ENCODE results near the gene DOCK1. TPM values are rescaled to one million over a fixed set of nuclear protein-coding genes. Genes with fewer than 3 reads are reported as not detected.

DOCK1 gene
- total RNA-seq, 1 donor from 2014 or later = 16.8 TPM

DNA sequence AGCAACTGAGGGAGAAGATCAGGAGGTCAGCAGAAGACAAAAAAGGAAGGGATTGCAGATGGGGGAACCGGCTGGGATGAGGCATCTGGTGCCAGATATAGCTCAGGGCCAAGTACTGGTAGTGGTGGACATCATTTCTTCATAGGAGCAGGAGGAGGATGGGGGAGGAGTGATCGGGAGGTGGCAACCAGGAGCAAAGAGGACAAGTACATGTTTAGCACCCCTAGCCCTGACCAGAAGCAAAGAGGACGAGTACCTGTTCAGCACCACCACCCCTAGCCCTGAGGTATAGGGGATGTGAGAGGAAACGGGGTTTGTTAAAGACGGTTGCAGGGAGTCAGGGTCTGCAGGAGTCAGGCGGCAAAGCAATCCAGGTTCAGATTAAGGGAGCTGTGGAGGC lies 559.3 kb downstream of the DOCK1 start:
- Histone ChIP-seq H3K36me3 (no peaks in the 10 kb centered on the region), H3K4me1 (peaks cover 3% of the 10 kb centered on the region), H3K9me3 (replicated peaks) (peaks cover 9% of the 10 kb centered on the region), H3K27ac (replicated peaks) (no peak overlapping the region), H3K27me3 (ENCODE audit: low read depth) (peaks cover 14% of the 10 kb centered on the region), H3K4me3 (no peak overlapping the region)
- TF ChIP-seq, protein P1, sequence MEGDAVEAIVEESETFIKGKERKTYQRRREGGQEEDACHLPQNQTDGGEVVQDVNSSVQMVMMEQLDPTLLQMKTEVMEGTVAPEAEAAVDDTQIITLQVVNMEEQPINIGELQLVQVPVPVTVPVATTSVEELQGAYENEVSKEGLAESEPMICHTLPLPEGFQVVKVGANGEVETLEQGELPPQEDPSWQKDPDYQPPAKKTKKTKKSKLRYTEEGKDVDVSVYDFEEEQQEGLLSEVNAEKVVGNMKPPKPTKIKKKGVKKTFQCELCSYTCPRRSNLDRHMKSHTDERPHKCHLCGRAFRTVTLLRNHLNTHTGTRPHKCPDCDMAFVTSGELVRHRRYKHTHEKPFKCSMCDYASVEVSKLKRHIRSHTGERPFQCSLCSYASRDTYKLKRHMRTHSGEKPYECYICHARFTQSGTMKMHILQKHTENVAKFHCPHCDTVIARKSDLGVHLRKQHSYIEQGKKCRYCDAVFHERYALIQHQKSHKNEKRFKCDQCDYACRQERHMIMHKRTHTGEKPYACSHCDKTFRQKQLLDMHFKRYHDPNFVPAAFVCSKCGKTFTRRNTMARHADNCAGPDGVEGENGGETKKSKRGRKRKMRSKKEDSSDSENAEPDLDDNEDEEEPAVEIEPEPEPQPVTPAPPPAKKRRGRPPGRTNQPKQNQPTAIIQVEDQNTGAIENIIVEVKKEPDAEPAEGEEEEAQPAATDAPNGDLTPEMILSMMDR (IDR thresholded peaks at IDR 0.05; ENCODE audit: borderline replicate concordance) = no peak
- intact Hi-C loops (cut with micrococcal nuclease) = no loop called here
- no peak for DNase-seq

DNA sequence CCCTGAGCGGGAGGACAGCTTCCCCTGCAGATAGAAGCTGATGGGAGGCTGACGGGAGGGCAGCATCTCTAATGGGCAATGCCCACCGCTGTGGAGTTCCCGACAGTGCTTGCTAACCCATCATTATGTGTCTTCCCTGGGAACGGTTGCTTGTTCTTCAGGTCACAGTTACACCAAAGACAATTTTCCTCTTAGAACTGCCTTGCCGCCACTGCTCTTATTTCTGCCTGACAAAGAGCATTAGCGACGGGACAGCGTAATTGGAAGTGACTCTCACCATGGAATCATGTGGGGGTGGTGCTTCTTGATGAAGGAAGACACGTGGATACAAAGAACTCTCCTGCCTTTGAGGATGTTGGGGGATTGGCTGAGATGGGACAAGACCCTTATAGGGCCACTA lies 562.6 kb downstream of the DOCK1 start:
- intact Hi-C loops (cut with micrococcal nuclease) = no loop called here
- H3K36me3 ChIP-seq = no peaks in the 10 kb centered on the region
- H3K27ac ChIP-seq (replicated peaks) = no peak overlapping the region
- H3K27me3 ChIP-seq (ENCODE audit: low read depth) = peaks cover 21% of the 10 kb centered on the region
- no peak overlapping the region for H3K4me3 ChIP-seq
- no peak for DNase-seq
- no peaks in the 10 kb centered on the region for H3K9me3 ChIP-seq (replicated peaks)
- TF ChIP-seq, protein P1 (IDR thresholded peaks at IDR 0.05; ENCODE audit: borderline replicate concordance) = no peak
- H3K4me1 ChIP-seq = peaks cover 3% of the 10 kb centered on the region

DNA sequence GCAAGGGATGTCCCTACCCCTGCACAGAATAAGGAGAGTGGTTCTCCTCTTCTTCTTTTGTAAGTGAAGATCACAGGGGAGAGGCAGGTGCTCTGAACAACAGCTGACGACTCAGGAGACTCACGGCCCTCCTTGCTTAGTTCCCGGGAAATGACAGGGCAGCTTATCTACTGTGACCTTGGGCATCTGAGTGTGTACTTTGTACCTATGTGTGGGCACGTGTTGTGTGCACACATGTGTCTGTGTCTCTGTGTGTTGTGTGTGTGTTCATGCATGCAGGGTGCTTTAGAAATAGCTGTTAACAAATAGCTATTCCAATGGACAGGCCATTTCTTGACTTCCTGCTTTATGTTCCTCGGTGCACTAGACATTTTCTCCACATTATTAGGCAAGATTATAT lies 563.4 kb downstream of the DOCK1 start:
- H3K27me3 ChIP-seq (ENCODE audit: low read depth) = peaks cover 17% of the 10 kb centered on the region
- no peaks in the 10 kb centered on the region for H3K9me3 ChIP-seq (replicated peaks)
- TF ChIP-seq, protein P1 (IDR thresholded peaks at IDR 0.05; ENCODE audit: borderline replicate concordance) = no peak
- no peak for DNase-seq
- H3K36me3 ChIP-seq = no peaks in the 10 kb centered on the region
- no peaks in the 10 kb centered on the region for H3K4me1 ChIP-seq
- intact Hi-C loops (cut with micrococcal nuclease) = no loop called here
- no peak overlapping the region for H3K4me3 ChIP-seq
- H3K27ac ChIP-seq (replicated peaks) = no peak overlapping the region

DNA sequence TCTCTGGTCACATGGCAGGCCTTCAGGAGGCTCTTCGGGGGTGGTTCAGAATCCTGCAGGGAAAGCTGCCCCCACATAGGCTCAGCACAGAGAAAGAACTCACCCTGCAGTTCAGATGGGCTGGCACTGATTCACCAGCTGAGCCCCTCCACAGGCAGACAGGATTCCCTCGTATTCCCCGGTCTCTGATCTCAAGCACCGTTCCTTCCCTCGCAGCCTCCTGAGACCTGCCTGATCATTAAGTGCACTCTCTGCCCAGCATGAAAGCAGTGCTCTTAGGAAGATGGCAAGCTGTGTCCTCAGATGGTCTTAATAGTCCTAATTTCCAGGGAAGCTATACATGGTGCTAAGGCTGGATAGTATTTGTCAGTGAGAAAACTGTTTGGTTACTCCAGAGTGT lies 565.7 kb downstream of the DOCK1 start:
- DNase-seq = no peak
- Histone ChIP-seq H3K4me1 (no peaks in the 10 kb centered on the region), H3K27me3 (ENCODE audit: low read depth) (peaks cover 12% of the 10 kb centered on the region), H3K4me3 (no peak overlapping the region), H3K27ac (replicated peaks) (no peak overlapping the region), H3K9me3 (replicated peaks) (no peaks in the 10 kb centered on the region), H3K36me3 (no peaks in the 10 kb centered on the region)
- intact Hi-C loops (cut with micrococcal nuclease) = no loop called here
- TF ChIP-seq, protein P1 (IDR thresholded peaks at IDR 0.05; ENCODE audit: borderline replicate concordance) = no peak

DNA sequence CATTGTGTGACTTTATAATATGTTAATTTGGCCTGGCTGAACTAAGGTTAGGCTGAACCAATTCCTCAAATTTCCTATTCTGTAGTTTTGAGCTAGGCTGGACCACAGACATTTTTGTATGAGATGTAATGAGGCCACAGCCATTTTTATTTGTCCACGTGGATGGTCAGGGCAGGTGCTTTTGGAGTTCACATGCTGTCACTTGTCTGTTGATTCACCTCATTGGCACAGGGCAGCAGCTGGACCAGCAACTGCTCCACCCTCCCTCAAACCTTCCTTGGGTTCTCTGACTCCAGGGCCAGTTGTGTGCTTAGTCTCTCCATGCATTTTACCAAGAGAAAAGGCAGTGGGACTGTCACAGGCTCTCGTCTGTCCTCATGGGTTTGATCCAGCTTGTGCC lies 567.7 kb downstream of the DOCK1 start:
- Histone ChIP-seq H3K9me3 (replicated peaks) (peaks cover 6% of the 10 kb centered on the region), H3K4me1 (no peaks in the 10 kb centered on the region), H3K4me3 (no peak overlapping the region), H3K27me3 (ENCODE audit: low read depth) (peaks cover 12% of the 10 kb centered on the region), H3K36me3 (no peaks in the 10 kb centered on the region), H3K27ac (replicated peaks) (no peak overlapping the region)
- intact Hi-C loops (cut with micrococcal nuclease) = no loop called here
- DNase-seq = no peak
- TF ChIP-seq, protein P1 (IDR thresholded peaks at IDR 0.05; ENCODE audit: borderline replicate concordance) = no peak

DNA sequence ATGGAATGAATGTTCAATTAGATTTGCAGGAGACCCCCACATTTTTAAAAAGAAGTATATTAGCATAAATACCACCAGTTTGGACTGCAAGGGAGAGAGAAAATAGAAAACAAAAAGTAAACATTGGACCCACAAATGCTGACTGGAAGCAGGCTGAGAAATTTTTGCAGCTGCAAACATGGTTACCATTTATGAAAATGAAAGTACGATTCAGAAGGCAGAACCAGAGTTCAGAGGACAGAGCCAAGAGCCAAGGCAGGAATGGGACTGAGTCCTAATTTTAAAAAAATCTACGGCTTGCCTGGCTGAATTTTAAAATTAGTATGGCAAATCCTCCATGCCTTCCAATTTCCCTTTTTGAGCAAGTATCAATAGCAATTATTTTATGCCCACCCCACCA lies 569.3 kb downstream of the DOCK1 start:
- Histone ChIP-seq H3K27me3 (ENCODE audit: low read depth) (peaks cover 6% of the 10 kb centered on the region), H3K36me3 (no peaks in the 10 kb centered on the region), H3K9me3 (replicated peaks) (peaks cover 8% of the 10 kb centered on the region), H3K27ac (replicated peaks) (no peak overlapping the region), H3K4me3 (no peak overlapping the region), H3K4me1 (no peaks in the 10 kb centered on the region)
- intact Hi-C loops (cut with micrococcal nuclease) = no loop called here
- TF ChIP-seq, protein P1 (IDR thresholded peaks at IDR 0.05; ENCODE audit: borderline replicate concordance) = no peak
- DNase-seq = no peak

All from left ventricle myocardium inferior (tissue), 1 donor.